DOHH2 (cell line): ENCODE data around the gene HOXC4.

Experiments used
- CTCF ChIP-seq: fragments of 200-600 bp; sonication (generic); IDR thresholded peaks from one replicate; pipeline ENCODE4 v1.5.1; 2014; ENCODE audit warnings: antibody characterized with exemption, mild to moderate bottlenecking, low read depth, low read length; ENCODE audit not compliant: poor library complexity, severe bottlenecking
- EZH2phosphoT487 ChIP-seq: fragments of 200-600 bp; sonication (generic); IDR thresholded peaks from 2 replicates; pipeline ENCODE4 v1.6.1; 2017; ENCODE audit warnings: borderline replicate concordance, mild to moderate bottlenecking, antibody characterized with exemption, low read length, moderate library complexity, mixed read lengths

GRCh38 chr12:54005531-54005852, 48.1 kb upstream of the HOXC4 start:
- TF ChIP-seq CTCF (no peak), EZH2phosphoT487 (peak; percentile 95; the same call in 1 of the 2 replicates)
